Measurements from ENCODE around the gene ASPA.

The ASPA gene

GRCh38 chr17:3471599-3471998 is 4.2 kb upstream of the ASPA start, which contains the start of gene SPATA22:
Gene SPATA22 (minus strand): TSS chr17:3471819. CDS start chr17:3469325, 2,494 bp downstream.
- no peaks in the 10 kb centered on the region for H4K20me1 ChIP-seq
- H3K9ac ChIP-seq: no peak within 1 kb of the TSS
- no peak within 1 kb of the TSS for H3K4me3 ChIP-seq
- H3K4me1 ChIP-seq: peaks cover 0 to 5% (median 0%) of the 10 kb centered on the region in 10 experiments; a peak in 1 of 20 replicates
- no peak for TF ChIP-seq Cebpa-rat (IDR thresholded peaks at IDR 0.05)
- peaks cover 10 to 15% (median 13%) of the 10 kb centered on the region in 11 experiments; a peak in 21 of 22 replicates for H3K9me3 ChIP-seq (replicated peaks in 1 of 11)
- H3K4me2 ChIP-seq: no peak within 1 kb of the TSS
- H3K27ac ChIP-seq: no peak within 1 kb of the TSS
- no peaks in the 10 kb centered on the region for H3K36me3 ChIP-seq
- H3K27me3 ChIP-seq: no peaks in the 10 kb centered on the region

- TF ChIP-seq Cebpa-rat (IDR thresholded peaks at IDR 0.05): no peak
- Histone ChIP-seq H3K4me3 (no peak overlapping the region), H3K27me3 (no peaks in the 10 kb centered on the region), H3K4me2 (no peak overlapping the region), H3K9ac (no peak overlapping the region), H3K27ac (no peak overlapping the region), H3K9me3 (replicated peaks in 1 of 11) (peaks cover 10 to 15% (median 13%) of the 10 kb centered on the region in 11 experiments; a peak in 21 of 22 replicates), H3K36me3 (no peaks in the 10 kb centered on the region), H3K4me1 (peaks cover 0 to 5% (median 0%) of the 10 kb centered on the region in 10 experiments; a peak in 1 of 20 replicates), H4K20me1 (no peaks in the 10 kb centered on the region)
These were observed 3.7 kb upstream of the ASPA start for GRCh38 chr17:3472137-3472536.

GRCh38 chr17:3474212-3474611 is 1.6 kb upstream of the ASPA start:
- H3K4me2 ChIP-seq: 0 out of 22 replicates have a peak overlapping the region, but pooled peaks of 1 of the 11 experiments have one; percentile 1
- H3K36me3 ChIP-seq: no peaks in the 10 kb centered on the region
- peak overlapping the region in 2 of 11 experiments; percentile 24 to 45; a peak in 2 of 22 replicates for H3K27ac ChIP-seq
- H3K27me3 ChIP-seq: no peaks in the 10 kb centered on the region
- peaks cover 10 to 15% (median 13%) of the 10 kb centered on the region in 11 experiments; a peak in 21 of 22 replicates for H3K9me3 ChIP-seq (replicated peaks in 1 of 11)
- no peak for TF ChIP-seq Cebpa-rat (IDR thresholded peaks at IDR 0.05)
- H3K4me3 ChIP-seq: no peak overlapping the region
- peaks cover 0 to 5% (median 0%) of the 10 kb centered on the region in 10 experiments; a peak in 1 of 20 replicates for H3K4me1 ChIP-seq
- no peaks in the 10 kb centered on the region for H4K20me1 ChIP-seq
- no peak overlapping the region for H3K9ac ChIP-seq

- Histone ChIP-seq H3K4me2 (no peak overlapping the region), H3K36me3 (no peaks in the 10 kb centered on the region), H4K20me1 (no peaks in the 10 kb centered on the region), H3K27ac (no peak overlapping the region), H3K4me3 (no peak overlapping the region), H3K4me1 (peaks cover 0 to 5% (median 0%) of the 10 kb centered on the region in 10 experiments; a peak in 1 of 20 replicates), H3K9ac (no peak overlapping the region), H3K9me3 (replicated peaks in 1 of 11) (peaks cover 10 to 15% (median 13%) of the 10 kb centered on the region in 11 experiments; a peak in 21 of 22 replicates), H3K27me3 (no peaks in the 10 kb centered on the region)
- no peak for TF ChIP-seq Cebpa-rat (IDR thresholded peaks at IDR 0.05)
These were observed 529 bp upstream of the ASPA start for GRCh38 chr17:3475251-3475685.

- no peaks in the 10 kb centered on the region for H3K4me1 ChIP-seq
- no peak overlapping the region for H3K4me3 ChIP-seq
- H3K27me3 ChIP-seq: no peaks in the 10 kb centered on the region
- no peaks in the 10 kb centered on the region for H3K9me3 ChIP-seq (replicated peaks in 1 of 11)
- TF ChIP-seq Cebpa-rat (IDR thresholded peaks at IDR 0.05): no peak
- H3K27ac ChIP-seq: no peak overlapping the region
- no peaks in the 10 kb centered on the region for H3K36me3 ChIP-seq
- no peak overlapping the region for H3K4me2 ChIP-seq
- no peak overlapping the region for H3K9ac ChIP-seq
- no peaks in the 10 kb centered on the region for H4K20me1 ChIP-seq
These were observed 4.2 kb downstream of the ASPA start for GRCh38 chr17:3479988-3480387.

GRCh38 chr17:3482852-3483251 is 7.1 kb downstream of the ASPA start:
- Histone ChIP-seq H3K27ac (no peak overlapping the region), H3K27me3 (no peaks in the 10 kb centered on the region)

GRCh38 chr17:3485481-3486068 is 9.8 kb downstream of the ASPA start:
- Histone ChIP-seq H3K9ac (no peak overlapping the region), H3K4me2 (no peak overlapping the region), H3K9me3 (replicated peaks in 1 of 11) (no peaks in the 10 kb centered on the region), H3K4me3 (no peak overlapping the region), H3K27me3 (no peaks in the 10 kb centered on the region), H4K20me1 (no peaks in the 10 kb centered on the region), H3K4me1 (no peaks in the 10 kb centered on the region), H3K36me3 (no peaks in the 10 kb centered on the region), H3K27ac (no peak overlapping the region)
- no peak for TF ChIP-seq Cebpa-rat (IDR thresholded peaks at IDR 0.05)

More at GRCh38 chr17:3482852-3483251, 7.1 kb downstream of the ASPA start:
- Histone ChIP-seq H3K9me3 (replicated peaks in 1 of 11) (no peaks in the 10 kb centered on the region), H3K9ac (no peak overlapping the region), H3K4me2 (no peak overlapping the region), H3K36me3 (no peaks in the 10 kb centered on the region), H3K4me3 (no peak overlapping the region), H4K20me1 (no peaks in the 10 kb centered on the region), H3K4me1 (no peaks in the 10 kb centered on the region)
- no peak for TF ChIP-seq Cebpa-rat (IDR thresholded peaks at IDR 0.05)

- no peaks in the 10 kb centered on the region for H3K4me1 ChIP-seq
- peaks cover 9 to 24% (median 18%) of the 10 kb centered on the region in 11 experiments; a peak in 16 of 22 replicates for H3K9me3 ChIP-seq (replicated peaks in 1 of 11)
- H3K9ac ChIP-seq: no peak overlapping the region
- no peaks in the 10 kb centered on the region for H4K20me1 ChIP-seq
- H3K4me2 ChIP-seq: no peak overlapping the region
- H3K36me3 ChIP-seq: no peaks in the 10 kb centered on the region
- no peak for TF ChIP-seq Cebpa-rat (IDR thresholded peaks at IDR 0.05)
- no peaks in the 10 kb centered on the region for H3K27me3 ChIP-seq
- H3K27ac ChIP-seq: no peak overlapping the region
- no peak overlapping the region for H3K4me3 ChIP-seq
These were observed 21.3 kb downstream of the ASPA start for GRCh38 chr17:3497101-3497500.

- no peak for TF ChIP-seq Cebpa-rat (IDR thresholded peaks at IDR 0.05)
- no peaks in the 10 kb centered on the region for H3K27me3 ChIP-seq
- no peaks in the 10 kb centered on the region for H4K20me1 ChIP-seq
- no peak overlapping the region for H3K9ac ChIP-seq
- no peak overlapping the region for H3K4me3 ChIP-seq
- H3K9me3 ChIP-seq (replicated peaks in 1 of 11): peaks cover 0 to 17% (median 12%) of the 10 kb centered on the region in 11 experiments; a peak in 14 of 22 replicates
- no peaks in the 10 kb centered on the region for H3K4me1 ChIP-seq
- H3K4me2 ChIP-seq: no peak overlapping the region
- H3K36me3 ChIP-seq: no peaks in the 10 kb centered on the region
- no peak overlapping the region for H3K27ac ChIP-seq
These were observed 25.5 kb downstream of the ASPA start for GRCh38 chr17:3501344-3501743.

- no peak overlapping the region for H3K4me2 ChIP-seq
- no peaks in the 10 kb centered on the region for H3K4me1 ChIP-seq
- TF ChIP-seq Cebpa-rat (IDR thresholded peaks at IDR 0.05): no peak
- no peaks in the 10 kb centered on the region for H4K20me1 ChIP-seq
- H3K27ac ChIP-seq: no peak overlapping the region
- H3K9ac ChIP-seq: no peak overlapping the region
- H3K27me3 ChIP-seq: no peaks in the 10 kb centered on the region
- peaks cover 0 to 17% (median 12%) of the 10 kb centered on the region in 11 experiments; a peak in 14 of 22 replicates for H3K9me3 ChIP-seq (replicated peaks in 1 of 11)
- H3K36me3 ChIP-seq: no peaks in the 10 kb centered on the region
- H3K4me3 ChIP-seq: no peak overlapping the region
These were observed 26.7 kb downstream of the ASPA start for GRCh38 chr17:3502466-3502865.
